ENCODE data around the gene FOXQ1.

FOXQ1 gene

GRCh38 chr6:1266686-1267056 lies 45.2 kb upstream of the FOXQ1 start:
- Histone ChIP-seq H3K27me3 (ENCODE audit: insufficient read depth, low read depth, severe bottlenecking) (no peaks in the 10 kb centered on the region), H3K36me3 (no peaks in the 10 kb centered on the region), H3K9me3 (ENCODE audit: severe bottlenecking) (peaks cover under 1% of the 10 kb centered on the region), H3K27ac (no peak overlapping the region), H3K4me3 (ENCODE audit: low read depth, low read length) (no peak overlapping the region)
- no peak for DNase-seq
- TF ChIP-seq, protein P1, sequence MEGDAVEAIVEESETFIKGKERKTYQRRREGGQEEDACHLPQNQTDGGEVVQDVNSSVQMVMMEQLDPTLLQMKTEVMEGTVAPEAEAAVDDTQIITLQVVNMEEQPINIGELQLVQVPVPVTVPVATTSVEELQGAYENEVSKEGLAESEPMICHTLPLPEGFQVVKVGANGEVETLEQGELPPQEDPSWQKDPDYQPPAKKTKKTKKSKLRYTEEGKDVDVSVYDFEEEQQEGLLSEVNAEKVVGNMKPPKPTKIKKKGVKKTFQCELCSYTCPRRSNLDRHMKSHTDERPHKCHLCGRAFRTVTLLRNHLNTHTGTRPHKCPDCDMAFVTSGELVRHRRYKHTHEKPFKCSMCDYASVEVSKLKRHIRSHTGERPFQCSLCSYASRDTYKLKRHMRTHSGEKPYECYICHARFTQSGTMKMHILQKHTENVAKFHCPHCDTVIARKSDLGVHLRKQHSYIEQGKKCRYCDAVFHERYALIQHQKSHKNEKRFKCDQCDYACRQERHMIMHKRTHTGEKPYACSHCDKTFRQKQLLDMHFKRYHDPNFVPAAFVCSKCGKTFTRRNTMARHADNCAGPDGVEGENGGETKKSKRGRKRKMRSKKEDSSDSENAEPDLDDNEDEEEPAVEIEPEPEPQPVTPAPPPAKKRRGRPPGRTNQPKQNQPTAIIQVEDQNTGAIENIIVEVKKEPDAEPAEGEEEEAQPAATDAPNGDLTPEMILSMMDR (IDR thresholded peaks at IDR 0.05; ENCODE audit: low read depth, low read length): no peak

GRCh38 chr6:1267057-1267732 lies 44.7 kb upstream of the FOXQ1 start:
- Histone ChIP-seq H3K27me3 (ENCODE audit: insufficient read depth, low read depth, severe bottlenecking) (no peaks in the 10 kb centered on the region), H3K9me3 (ENCODE audit: severe bottlenecking) (peaks cover 6% of the 10 kb centered on the region), H3K36me3 (no peaks in the 10 kb centered on the region), H3K4me3 (ENCODE audit: low read depth, low read length) (no peak overlapping the region), H3K27ac (no peak overlapping the region)
- no peak for DNase-seq
- TF ChIP-seq, protein P1 (IDR thresholded peaks at IDR 0.05; ENCODE audit: low read depth, low read length): no peak

DNA sequence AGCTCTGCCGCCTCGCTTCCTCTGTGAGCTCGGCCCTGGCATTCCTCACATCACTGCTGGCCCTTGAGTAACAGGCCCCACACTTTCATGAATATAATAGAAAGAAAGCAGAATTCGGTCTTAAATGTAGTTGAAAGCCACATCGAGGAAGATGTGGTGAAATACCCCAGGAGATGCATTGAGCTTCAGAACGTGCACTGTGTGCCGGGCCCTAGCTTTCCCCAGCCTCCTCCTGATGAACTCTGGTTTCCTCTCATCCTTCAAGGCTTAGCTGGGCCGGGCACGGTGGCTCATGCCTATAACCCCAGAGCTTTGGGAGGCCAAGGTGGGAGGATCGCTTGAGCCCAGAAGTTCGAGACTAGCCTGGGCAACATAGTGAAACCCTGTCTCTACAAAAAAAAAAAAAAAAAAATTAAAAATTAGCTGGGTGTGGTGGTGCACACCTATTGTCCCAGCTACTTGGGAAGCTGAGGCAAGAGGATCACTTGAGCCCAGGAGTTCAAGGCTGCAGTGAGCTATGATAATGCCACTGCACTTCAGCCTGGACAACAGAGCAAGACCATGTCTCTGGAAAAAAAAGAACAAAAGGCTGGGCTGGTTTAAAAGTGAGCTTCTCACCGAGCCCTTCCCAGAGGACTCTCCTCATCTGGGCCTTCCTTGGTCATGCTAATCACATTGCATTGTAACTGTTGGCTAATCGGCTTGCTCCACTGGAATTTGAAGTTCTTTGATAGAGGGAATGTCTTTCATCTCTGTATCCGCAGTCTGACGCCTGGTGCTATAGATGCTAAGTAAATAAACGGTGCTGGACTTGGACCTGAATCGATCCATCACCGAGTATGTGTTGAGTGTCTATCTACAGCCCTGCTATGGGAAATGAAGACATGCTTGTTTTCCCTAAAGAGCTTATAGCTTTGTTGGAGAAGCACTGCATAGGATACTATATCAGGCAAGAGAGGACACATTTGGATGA lies 43.8 kb upstream of the FOXQ1 start:
- Histone ChIP-seq H3K9me3 (ENCODE audit: severe bottlenecking) (peaks cover 15% of the 10 kb centered on the region), H3K4me3 (ENCODE audit: low read depth, low read length) (no peak overlapping the region), H3K27me3 (ENCODE audit: insufficient read depth, low read depth, severe bottlenecking) (no peaks in the 10 kb centered on the region), H3K27ac (no peak overlapping the region), H3K36me3 (no peaks in the 10 kb centered on the region)
- DNase-seq: no peak
- TF ChIP-seq, protein P1 (IDR thresholded peaks at IDR 0.05; ENCODE audit: low read depth, low read length): no peak

GRCh38 chr6:1271071-1271763 lies 40.7 kb upstream of the FOXQ1 start:
- no peak overlapping the region for H3K4me3 ChIP-seq (ENCODE audit: low read depth, low read length)
- TF ChIP-seq, protein P1 (IDR thresholded peaks at IDR 0.05; ENCODE audit: low read depth, low read length): no peak
- DNase-seq: no peak
- no peak overlapping the region for H3K27ac ChIP-seq
- peaks cover 16% of the 10 kb centered on the region for H3K9me3 ChIP-seq (ENCODE audit: severe bottlenecking)
- H3K27me3 ChIP-seq (ENCODE audit: insufficient read depth, low read depth, severe bottlenecking): no peaks in the 10 kb centered on the region
- no peaks in the 10 kb centered on the region for H3K36me3 ChIP-seq

DNA sequence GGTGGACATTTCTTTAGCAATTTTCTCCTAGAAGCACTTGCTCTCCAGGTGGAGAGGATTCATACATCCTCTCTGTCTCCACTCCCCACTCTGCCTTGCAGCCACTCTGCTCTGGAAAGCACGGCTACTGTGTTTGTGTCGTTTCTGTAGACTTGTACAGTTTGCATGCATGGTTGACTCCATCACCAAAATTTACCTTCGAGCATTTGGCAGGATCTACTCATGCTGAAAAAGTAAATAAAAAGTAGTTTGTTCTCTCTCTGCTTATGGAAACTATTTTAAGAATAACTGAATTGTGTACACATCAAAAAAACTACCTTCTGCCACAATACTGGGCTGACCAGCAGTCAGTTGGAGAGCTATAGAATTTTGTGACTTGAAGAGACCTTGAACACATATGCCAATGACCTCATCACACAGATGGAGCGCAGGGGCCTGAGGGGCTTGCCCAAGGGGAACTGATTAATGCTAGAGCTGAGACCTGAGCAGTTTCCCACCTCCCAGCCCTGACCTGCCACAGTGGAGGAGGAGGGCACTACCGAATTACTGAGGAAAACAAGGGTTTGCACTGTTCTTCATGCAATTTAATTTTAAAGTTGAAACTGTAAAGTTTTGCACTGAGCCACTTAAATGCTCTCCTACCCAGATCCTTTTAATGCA lies 33.7 kb upstream of the FOXQ1 start:
- Histone ChIP-seq H3K9me3 (ENCODE audit: severe bottlenecking) (peaks cover under 1% of the 10 kb centered on the region), H3K4me3 (ENCODE audit: low read depth, low read length) (no peak overlapping the region), H3K36me3 (no peaks in the 10 kb centered on the region), H3K27ac (no peak overlapping the region), H3K27me3 (ENCODE audit: insufficient read depth, low read depth, severe bottlenecking) (no peaks in the 10 kb centered on the region)
- DNase-seq: no peak
- TF ChIP-seq, protein P1 (IDR thresholded peaks at IDR 0.05; ENCODE audit: low read depth, low read length): no peak

All from WERI-Rb-1 (cell line).